ENCODE data around the gene KCNH4.

GRCh38 chr17:42174126-42174783, 6.7 kb downstream of the KCNH4 start:
- TF ChIP-seq CTCF (IDR thresholded peaks at IDR 0.05) = no peak
- no peak for TF ChIP-seq POLR2A (IDR thresholded peaks at IDR 0.05)

All from ovary (tissue), 3 donors.